Measurements from ENCODE around the gene AGAP1.

The AGAP1 gene

GRCh38 chr2:235623752-235624151 lies 129.9 kb downstream of the AGAP1 start:
- in situ Hi-C loops (cut with HindIII; ENCODE audit: low sequenced_read_pairs), result no loop called here

GRCh38 chr2:235626658-235627057 lies 132.8 kb downstream of the AGAP1 start:
- in situ Hi-C loops (cut with HindIII; ENCODE audit: low sequenced_read_pairs), result no loop called here

- in situ Hi-C loops (cut with HindIII; ENCODE audit: low sequenced_read_pairs), result no loop called here
These were observed 133.8 kb downstream of the AGAP1 start for GRCh38 chr2:235627682-235628081.

- in situ Hi-C loops (cut with HindIII; ENCODE audit: low sequenced_read_pairs), result no loop called here
These were observed 137.0 kb downstream of the AGAP1 start for GRCh38 chr2:235630718-235631296.

- in situ Hi-C loops (cut with HindIII; ENCODE audit: low sequenced_read_pairs), result no loop called here
These were observed 140.8 kb downstream of the AGAP1 start for GRCh38 chr2:235634435-235635158.

GRCh38 chr2:235636546-235636945 lies 142.7 kb downstream of the AGAP1 start:
- in situ Hi-C loops (cut with HindIII; ENCODE audit: low sequenced_read_pairs), result no loop called here

- in situ Hi-C loops (cut with HindIII; ENCODE audit: low sequenced_read_pairs), result no loop called here
These were observed 144.1 kb downstream of the AGAP1 start for GRCh38 chr2:235637896-235638295.

- in situ Hi-C loops (cut with HindIII; ENCODE audit: low sequenced_read_pairs), result no loop called here
These were observed 144.9 kb downstream of the AGAP1 start for GRCh38 chr2:235638541-235639427.

- in situ Hi-C loops (cut with HindIII; ENCODE audit: low sequenced_read_pairs), result no loop called here
These were observed 145.6 kb downstream of the AGAP1 start for GRCh38 chr2:235639428-235639773.

GRCh38 chr2:235639885-235640284 lies 146.0 kb downstream of the AGAP1 start:
- in situ Hi-C loops (cut with HindIII; ENCODE audit: low sequenced_read_pairs), result no loop called here

GRCh38 chr2:235640377-235640776 lies 146.5 kb downstream of the AGAP1 start:
- in situ Hi-C loops (cut with HindIII; ENCODE audit: low sequenced_read_pairs), result no loop called here

GRCh38 chr2:235640926-235641723 lies 147.3 kb downstream of the AGAP1 start:
- in situ Hi-C loops (cut with HindIII; ENCODE audit: low sequenced_read_pairs), result no loop called here

- in situ Hi-C loops (cut with HindIII; ENCODE audit: low sequenced_read_pairs), result no loop called here
These were observed 148.1 kb downstream of the AGAP1 start for GRCh38 chr2:235641956-235642355.

- in situ Hi-C loops (cut with HindIII; ENCODE audit: low sequenced_read_pairs), result no loop called here
These were observed 148.7 kb downstream of the AGAP1 start for GRCh38 chr2:235642446-235643098.

GRCh38 chr2:235643680-235644511 lies 150.1 kb downstream of the AGAP1 start:
- in situ Hi-C loops (cut with HindIII; ENCODE audit: low sequenced_read_pairs), result no loop called here

- in situ Hi-C loops (cut with HindIII; ENCODE audit: low sequenced_read_pairs), result no loop called here
These were observed 153.4 kb downstream of the AGAP1 start for GRCh38 chr2:235647264-235647663.

GRCh38 chr2:235647877-235648276 lies 154.0 kb downstream of the AGAP1 start:
- in situ Hi-C loops (cut with HindIII; ENCODE audit: low sequenced_read_pairs), result no loop called here

GRCh38 chr2:235649418-235649817 lies 155.6 kb downstream of the AGAP1 start:
- in situ Hi-C loops (cut with HindIII; ENCODE audit: low sequenced_read_pairs), result no loop called here

- in situ Hi-C loops (cut with HindIII; ENCODE audit: low sequenced_read_pairs), result no loop called here
These were observed 157.8 kb downstream of the AGAP1 start for GRCh38 chr2:235651643-235652042.

Measured in DLD1 (cell line).